Smooth muscle cell (in vitro differentiated cells): ENCODE data around the gene SKI. TPM values are rescaled to one million over a fixed set of nuclear protein-coding genes. Genes with fewer than 3 reads are reported as not detected.

ENCODE experiments used
- DNase-seq: peaks from one replicate; lab custom pipeline; 2025; ENCODE audit not compliant: unreplicated experiment; lab: John Stamatoyannopoulos, UW
- H2AFZ ChIP-seq: fragments of 200-600 bp; sonication (generic); 2 replicates; pipeline ENCODE4 v1.6.0; 2016; ENCODE audit warnings: antibody characterized with exemption, low read depth, mild to moderate bottlenecking
- H3F3A ChIP-seq: fragments of 200-600 bp; sonication (generic); 2 replicates; pipeline ENCODE4 v1.6.0; 2017; ENCODE audit warnings: antibody characterized with exemption, low read depth
- H3K27ac ChIP-seq: fragments of 200-600 bp; sonication (generic); 2 replicates; pipeline ENCODE4 v1.5.1; 2016; ENCODE audit warnings: low read depth, mild to moderate bottlenecking
- H3K27me3 ChIP-seq: fragments of 200-600 bp; sonication (generic); 2 replicates; pipeline ENCODE4 v1.6.1; 2016; ENCODE audit warnings: low read depth, mild to moderate bottlenecking
- H3K36me3 ChIP-seq: fragments of 200-600 bp; sonication (generic); 2 replicates; pipeline ENCODE4 v1.5.1; 2016; ENCODE audit warnings: low read depth
- H3K4me1 ChIP-seq: fragments of 200-600 bp; sonication (generic); 2 replicates; pipeline ENCODE4 v1.5.1; 2016; ENCODE audit warnings: low read depth
- H3K4me2 ChIP-seq: fragments of 200-600 bp; sonication (generic); 2 replicates; pipeline ENCODE4 v1.6.0; 2016; ENCODE audit warnings: mild to moderate bottlenecking
- H3K4me3 ChIP-seq: fragments of 200-600 bp; sonication (generic); 2 replicates; pipeline ENCODE4 v1.5.1; 2016; ENCODE audit warnings: mild to moderate bottlenecking
- H3K79me2 ChIP-seq: fragments of 200-600 bp; sonication (generic); 2 replicates; pipeline ENCODE4 v1.6.0; 2016; ENCODE audit warnings: low read depth, mild to moderate bottlenecking
- H3K9ac ChIP-seq: fragments of 200-600 bp; sonication (generic); 2 replicates; pipeline ENCODE4 v1.6.0; 2016; ENCODE audit warnings: low read depth
- H3K9me3 ChIP-seq: fragments of 200-600 bp; sonication (generic); replicated peaks from 2 replicates; pipeline ENCODE4 v1.5.1; 2016; ENCODE audit warnings: low read depth
- H4K20me1 ChIP-seq: fragments of 200-600 bp; sonication (generic); 2 replicates; pipeline ENCODE4 v1.6.0; 2016; ENCODE audit warnings: low read depth
- WGBS: methylation state at CpG from one replicate; pipeline ENCODE4 v1.1.7; 2016; ENCODE audit warnings: low lambda C conversion rate; 5-methylcytosine and 5-hydroxymethylcytosine counted together
- polyA plus RNA-seq: library from polyadenylated mRNA; unstranded; fragments of >200 nt; fragmentation: Nextera tagmentation; extraction: Ambion mirVana; gene quantifications from 2 replicates; pipeline ENCODE4 v1.2.1, GENCODE V29; 2016
- total RNA-seq: library from RNA; depleted of rRNA; stranded (reverse); fragments of >200 nt; gene quantifications from 2 replicates; pipeline ENCODE4 v1.2.3, GENCODE V29; 2014
- TF ChIP-seq, protein P1 (sequence below): fragments of 200-600 bp; sonication (generic); IDR thresholded peaks from 2 replicates; pipeline ENCODE4 v1.5.1; 2017; ENCODE audit warnings: borderline replicate concordance, mild to moderate bottlenecking, antibody characterized with exemption; ENCODE audit not compliant: insufficient read depth, poor library complexity, severe bottlenecking

Gene SKI
- total and polyA plus RNA-seq, 2 experiments from 2014 or later, result 4.2 to 19.6 TPM

DNA sequence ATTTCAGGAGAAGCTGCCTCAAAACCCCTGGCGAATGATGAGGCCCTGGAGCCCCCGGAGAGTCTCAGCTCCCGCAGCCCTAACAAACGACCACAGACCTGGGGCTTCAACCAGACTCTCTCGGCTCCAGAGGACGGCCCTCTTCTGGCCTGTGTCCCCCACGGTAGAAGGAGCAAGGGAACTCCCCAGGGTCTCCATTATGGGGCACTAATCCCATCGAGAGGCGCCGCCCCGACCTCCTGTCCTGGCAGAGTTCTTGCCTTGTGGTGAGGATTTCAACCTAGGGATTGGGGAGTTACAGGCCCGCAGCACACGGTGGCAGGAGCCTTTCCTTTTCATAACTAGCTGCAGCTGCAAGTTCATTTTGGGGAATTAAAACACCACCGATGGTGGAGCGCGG is 39.8 kb upstream of the SKI start:
- Histone ChIP-seq H3K4me1 (peaks cover 20% of the 10 kb centered on the region), H3K27me3 (no peaks in the 10 kb centered on the region), H3K36me3 (no peaks in the 10 kb centered on the region), H3F3A (peaks cover 22% of the 10 kb centered on the region), H2AFZ (no peak overlapping the region), H3K4me3 (no peak overlapping the region), H3K79me2 (peaks cover 25% of the 10 kb centered on the region), H3K4me2 (no peak overlapping the region), H4K20me1 (no peaks in the 10 kb centered on the region), H3K9ac (no peak overlapping the region), H3K9me3 (no peaks in the 10 kb centered on the region), H3K27ac (no peak overlapping the region)
- no peak for DNase-seq
- TF ChIP-seq, protein P1, sequence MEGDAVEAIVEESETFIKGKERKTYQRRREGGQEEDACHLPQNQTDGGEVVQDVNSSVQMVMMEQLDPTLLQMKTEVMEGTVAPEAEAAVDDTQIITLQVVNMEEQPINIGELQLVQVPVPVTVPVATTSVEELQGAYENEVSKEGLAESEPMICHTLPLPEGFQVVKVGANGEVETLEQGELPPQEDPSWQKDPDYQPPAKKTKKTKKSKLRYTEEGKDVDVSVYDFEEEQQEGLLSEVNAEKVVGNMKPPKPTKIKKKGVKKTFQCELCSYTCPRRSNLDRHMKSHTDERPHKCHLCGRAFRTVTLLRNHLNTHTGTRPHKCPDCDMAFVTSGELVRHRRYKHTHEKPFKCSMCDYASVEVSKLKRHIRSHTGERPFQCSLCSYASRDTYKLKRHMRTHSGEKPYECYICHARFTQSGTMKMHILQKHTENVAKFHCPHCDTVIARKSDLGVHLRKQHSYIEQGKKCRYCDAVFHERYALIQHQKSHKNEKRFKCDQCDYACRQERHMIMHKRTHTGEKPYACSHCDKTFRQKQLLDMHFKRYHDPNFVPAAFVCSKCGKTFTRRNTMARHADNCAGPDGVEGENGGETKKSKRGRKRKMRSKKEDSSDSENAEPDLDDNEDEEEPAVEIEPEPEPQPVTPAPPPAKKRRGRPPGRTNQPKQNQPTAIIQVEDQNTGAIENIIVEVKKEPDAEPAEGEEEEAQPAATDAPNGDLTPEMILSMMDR, result no peak
- 97% methylated on average over 16 of the region's 16 CpGs for WGBS

DNA sequence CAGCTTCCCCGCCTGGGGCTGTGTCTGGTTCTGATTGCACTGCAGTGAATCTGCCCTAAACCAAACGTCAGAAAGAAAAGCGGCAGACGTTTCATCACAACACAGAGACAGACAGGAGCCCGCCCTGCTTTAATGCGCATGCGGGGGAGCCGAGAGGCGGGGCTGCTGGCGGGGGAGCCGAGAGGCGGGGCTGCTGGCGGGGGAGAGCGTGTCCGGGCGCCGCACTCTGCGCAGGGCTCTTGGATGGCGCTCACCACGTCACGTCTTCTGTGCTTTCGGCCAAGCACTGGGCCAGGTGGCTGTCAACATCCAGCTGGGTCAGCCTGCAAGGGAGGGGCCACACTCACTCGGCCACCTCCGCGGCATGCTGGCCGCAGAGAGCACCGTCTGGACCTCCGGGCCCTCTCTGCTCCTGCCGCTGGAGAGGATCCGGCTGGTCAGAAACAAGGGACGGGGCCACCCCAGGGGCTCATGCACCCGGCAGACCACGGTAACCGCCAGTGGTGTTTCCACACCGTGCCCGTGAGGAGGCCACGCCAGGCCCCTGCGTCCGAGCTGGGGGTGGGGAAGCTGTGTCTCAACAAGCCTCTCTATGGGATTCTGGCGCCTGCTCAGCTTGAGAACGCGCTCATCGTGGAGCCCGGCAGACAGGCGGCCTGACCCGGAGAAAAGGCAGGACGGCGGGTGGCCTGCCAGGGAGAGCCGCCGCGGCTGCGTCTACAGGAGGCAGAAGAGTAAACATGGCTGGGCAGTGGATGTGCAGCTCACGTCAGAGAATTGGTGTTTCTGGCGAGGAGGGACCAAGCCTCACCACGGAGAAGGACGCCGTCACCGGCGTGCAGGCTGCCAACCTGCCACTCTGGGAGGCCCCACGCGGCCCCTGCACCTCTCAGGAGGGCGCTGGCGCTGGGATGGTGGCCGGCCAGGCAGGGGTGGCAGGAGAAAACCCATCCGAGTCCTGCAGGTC is 38.4 kb upstream of the SKI start:
- Histone ChIP-seq H4K20me1 (no peaks in the 10 kb centered on the region), H3K4me3 (peak overlapping the region; percentile 53), H3K27me3 (no peaks in the 10 kb centered on the region), H3K27ac (peak overlapping the region; percentile 88), H3F3A (peaks cover 29% of the 10 kb centered on the region), H3K79me2 (peaks cover 30% of the 10 kb centered on the region), H3K4me1 (peaks cover 26% of the 10 kb centered on the region), H3K36me3 (no peaks in the 10 kb centered on the region), H3K9me3 (no peaks in the 10 kb centered on the region), H3K4me2 (peak overlapping the region; percentile 88), H3K9ac (peak overlapping the region; percentile 67), H2AFZ (no peak overlapping the region)
- TF ChIP-seq, protein P1, result no peak
- peak; percentile 88 for DNase-seq
- WGBS, result 28% methylated on average over 63 of the region's 65 CpGs

DNA sequence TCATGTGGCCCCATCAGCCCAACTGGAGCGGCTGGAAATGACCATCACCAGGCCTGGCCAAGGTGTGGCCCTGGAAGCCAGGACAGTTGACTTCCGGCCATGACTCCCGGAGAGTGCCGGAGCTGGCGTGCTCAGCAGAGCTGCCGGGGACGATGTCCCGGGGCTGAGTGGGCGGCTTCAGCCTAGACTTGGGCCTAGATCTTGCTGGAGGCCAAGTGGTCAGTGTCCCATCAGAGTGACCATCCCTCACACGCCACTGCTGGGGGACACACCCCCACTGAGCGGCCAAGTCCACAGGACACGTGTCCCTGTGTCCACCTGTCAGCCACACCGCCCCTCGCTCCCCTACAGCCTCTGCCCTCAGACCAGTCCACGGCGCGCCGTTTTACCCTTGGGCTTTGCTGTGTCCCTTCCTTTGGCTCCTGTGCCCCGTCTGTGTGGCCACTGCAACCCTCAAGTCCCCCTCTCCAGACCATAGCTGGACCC is 37.6 kb upstream of the SKI start:
- Histone ChIP-seq H3K4me3 (peak overlapping the region; percentile 53), H3F3A (peaks cover 29% of the 10 kb centered on the region), H3K9ac (peak overlapping the region; percentile 67), H3K36me3 (no peaks in the 10 kb centered on the region), H3K79me2 (peaks cover 30% of the 10 kb centered on the region), H3K4me2 (peak overlapping the region; percentile 88), H3K9me3 (no peaks in the 10 kb centered on the region), H3K4me1 (peaks cover 30% of the 10 kb centered on the region), H2AFZ (no peak overlapping the region), H4K20me1 (no peaks in the 10 kb centered on the region), H3K27me3 (no peaks in the 10 kb centered on the region), H3K27ac (peak overlapping the region; percentile 88)
- TF ChIP-seq, protein P1, result no peak
- no peak for DNase-seq
- 78% methylated on average over 18 of the region's 19 CpGs for WGBS
